Retinal pigment epithelial cell (primary cell): ENCODE measurements around the gene IL1RL2.

Experiments
- DNase-seq: peaks from one replicate; pipeline ENCODE4 v3.0.0-alpha.2; 2010; ENCODE audit warnings: low read depth
- H3K4me3 ChIP-seq: 2 replicates; pipeline ENCODE4 v1.5.1; 2011; ENCODE audit warnings: mild to moderate bottlenecking, low read length, control low read depth, moderate library complexity
- TF ChIP-seq, protein P1 (sequence below): conservative IDR thresholded peaks from 2 replicates; pipeline ENCODE4 v1.5.1; 2011; ENCODE audit warnings: low read depth, low read length, control low read depth, inconsistent platforms

IL1RL2 gene

GRCh38 chr2:102209474-102209873 lies 22.7 kb downstream of the IL1RL2 start:
- DNase-seq: no peak
- no peak overlapping the region for H3K4me3 ChIP-seq
- TF ChIP-seq, protein P1, sequence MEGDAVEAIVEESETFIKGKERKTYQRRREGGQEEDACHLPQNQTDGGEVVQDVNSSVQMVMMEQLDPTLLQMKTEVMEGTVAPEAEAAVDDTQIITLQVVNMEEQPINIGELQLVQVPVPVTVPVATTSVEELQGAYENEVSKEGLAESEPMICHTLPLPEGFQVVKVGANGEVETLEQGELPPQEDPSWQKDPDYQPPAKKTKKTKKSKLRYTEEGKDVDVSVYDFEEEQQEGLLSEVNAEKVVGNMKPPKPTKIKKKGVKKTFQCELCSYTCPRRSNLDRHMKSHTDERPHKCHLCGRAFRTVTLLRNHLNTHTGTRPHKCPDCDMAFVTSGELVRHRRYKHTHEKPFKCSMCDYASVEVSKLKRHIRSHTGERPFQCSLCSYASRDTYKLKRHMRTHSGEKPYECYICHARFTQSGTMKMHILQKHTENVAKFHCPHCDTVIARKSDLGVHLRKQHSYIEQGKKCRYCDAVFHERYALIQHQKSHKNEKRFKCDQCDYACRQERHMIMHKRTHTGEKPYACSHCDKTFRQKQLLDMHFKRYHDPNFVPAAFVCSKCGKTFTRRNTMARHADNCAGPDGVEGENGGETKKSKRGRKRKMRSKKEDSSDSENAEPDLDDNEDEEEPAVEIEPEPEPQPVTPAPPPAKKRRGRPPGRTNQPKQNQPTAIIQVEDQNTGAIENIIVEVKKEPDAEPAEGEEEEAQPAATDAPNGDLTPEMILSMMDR: no peak

DNA sequence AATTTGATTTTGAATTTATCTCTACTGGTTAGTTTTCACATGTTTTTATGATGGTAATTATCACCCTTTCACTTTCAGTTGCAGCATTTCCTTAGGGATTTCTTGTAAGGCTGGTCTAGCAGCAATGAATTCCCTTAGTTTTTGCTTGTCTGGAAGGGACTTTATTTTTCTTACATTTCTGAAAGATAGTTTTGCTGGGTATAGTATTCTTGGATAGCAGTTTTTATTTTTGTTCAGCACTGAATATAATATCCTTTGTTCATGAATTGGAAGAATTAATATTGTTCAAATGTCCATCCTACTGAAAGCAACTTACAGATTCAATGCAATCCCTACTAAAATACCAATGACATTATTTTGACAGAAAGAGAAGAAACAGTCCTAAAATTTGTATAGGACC lies 30.2 kb downstream of the IL1RL2 start:
- DNase-seq: no peak
- TF ChIP-seq, protein P1: no peak

GRCh38 chr2:102224824-102225739 lies 38.3 kb downstream of the IL1RL2 start:
- DNase-seq: no peak

More for the DNA sequence above, 30.2 kb downstream of the IL1RL2 start:
- H3K4me3 ChIP-seq: no peak overlapping the region

GRCh38 chr2:102226171-102226570 lies 39.3 kb downstream of the IL1RL2 start:
- no peak for DNase-seq
- H3K4me3 ChIP-seq: no peak overlapping the region
- TF ChIP-seq, protein P1: no peak

More at GRCh38 chr2:102224824-102225739, 38.3 kb downstream of the IL1RL2 start:
- H3K4me3 ChIP-seq: no peak overlapping the region
- TF ChIP-seq, protein P1: no peak

DNA sequence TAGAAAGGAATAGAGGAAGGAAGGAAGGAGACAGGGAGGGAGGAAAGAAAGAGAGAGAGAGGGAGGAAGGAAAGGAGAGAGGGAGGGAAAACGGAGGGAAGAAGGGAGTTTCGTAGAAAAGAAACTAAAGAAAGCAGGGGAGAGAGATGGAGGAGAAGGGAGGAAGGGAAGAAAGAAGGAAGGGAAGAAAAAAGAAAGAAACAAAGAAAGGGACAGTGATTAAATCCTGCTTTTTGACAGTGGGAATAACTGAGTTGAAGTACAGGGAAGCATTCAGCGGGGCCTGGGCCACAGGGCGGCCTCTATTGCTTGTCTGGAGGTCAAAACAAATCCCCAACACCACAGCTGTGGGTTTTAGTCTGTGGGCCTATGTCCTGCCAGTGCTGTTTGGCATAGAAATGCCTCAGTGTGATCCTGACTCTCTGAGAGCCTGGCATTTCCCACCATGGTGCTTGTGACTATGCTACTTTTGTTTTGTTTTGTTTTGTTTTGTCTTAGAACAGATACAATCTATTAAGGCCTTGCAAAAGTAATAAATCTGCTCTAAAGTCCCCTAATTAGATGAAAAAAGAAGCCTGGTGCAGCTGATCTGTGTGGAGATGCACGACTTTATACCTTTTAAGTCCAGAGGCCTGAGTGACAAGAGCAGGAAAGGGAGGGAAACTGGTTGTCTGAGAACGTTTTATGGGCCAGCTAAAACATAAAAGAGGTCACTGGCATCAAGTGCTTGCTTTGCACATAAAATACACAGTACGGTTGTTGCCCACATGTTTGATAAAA lies 40.0 kb downstream of the IL1RL2 start:
- no peak for DNase-seq
- TF ChIP-seq, protein P1: no peak
- H3K4me3 ChIP-seq: no peak overlapping the region

- no peak overlapping the region for H3K4me3 ChIP-seq
- TF ChIP-seq, protein P1: no peak
- DNase-seq: no peak
Observed at GRCh38 chr2:102229141-102229769, 42.4 kb downstream of the IL1RL2 start.
